Measurements from ENCODE around the gene SUSD3. TPM values are rescaled to one million over a fixed set of nuclear protein-coding genes. Genes with fewer than 3 reads are reported as not detected.

The SUSD3 gene
- total RNA-seq, 3 donors from 2014 or later = 1.3 to 52.4 (median 45.9) TPM

- H3K9me3 ChIP-seq = peaks cover 0 to 4% of the 10 kb centered on the region in 2 donors
- H3K4me1 ChIP-seq = no peaks in the 10 kb centered on the region
- no peaks in the 10 kb centered on the region for H3K27me3 ChIP-seq
- H3K27ac ChIP-seq = no peak overlapping the region
- DNase-seq (ENCODE audit: low spot score in 2 of 2) = no peak
- intact Hi-C loops (cut with DNase I; ENCODE audit: low total_unique reads) = no loop called here
- no peak overlapping the region for H3K4me3 ChIP-seq
- no peaks in the 10 kb centered on the region for H3K36me3 ChIP-seq
- TF ChIP-seq POLR2A (IDR thresholded peaks at IDR 0.05) (no peak), CTCF (IDR thresholded peaks at IDR 0.05) (no peak), POLR2AphosphoS5 (IDR thresholded peaks at IDR 0.05) (no peak)
Observed at GRCh38 chr9:93045521-93045920, 13.0 kb upstream of the SUSD3 start.

- Histone ChIP-seq H3K27ac (no peak overlapping the region), H3K27me3 (no peaks in the 10 kb centered on the region), H3K36me3 (no peaks in the 10 kb centered on the region), H3K9me3 (peaks cover 0 to 4% of the 10 kb centered on the region in 2 donors), H3K4me1 (no peaks in the 10 kb centered on the region), H3K4me3 (no peak overlapping the region)
- TF ChIP-seq CTCF (IDR thresholded peaks at IDR 0.05) = no peak
- no peak for TF ChIP-seq POLR2AphosphoS5 (IDR thresholded peaks at IDR 0.05)
- no peak for TF ChIP-seq POLR2A (IDR thresholded peaks at IDR 0.05)
- no peak for DNase-seq (ENCODE audit: low spot score in 2 of 2)
- intact Hi-C loops (cut with DNase I; ENCODE audit: low total_unique reads) = no loop called here
Observed at GRCh38 chr9:93048566-93049448, 9.7 kb upstream of the SUSD3 start.

GRCh38 chr9:93049491-93049890 lies 9.0 kb upstream of the SUSD3 start:
- Histone ChIP-seq H3K9me3 (peaks cover 0 to 4% of the 10 kb centered on the region in 2 donors), H3K4me1 (no peaks in the 10 kb centered on the region), H3K27ac (no peak overlapping the region), H3K27me3 (no peaks in the 10 kb centered on the region), H3K4me3 (no peak overlapping the region), H3K36me3 (no peaks in the 10 kb centered on the region)
- intact Hi-C loops (cut with DNase I; ENCODE audit: low total_unique reads) = no loop called here
- no peak for DNase-seq (ENCODE audit: low spot score in 2 of 2)
- TF ChIP-seq POLR2A (IDR thresholded peaks at IDR 0.05) = no peak
- no peak for TF ChIP-seq POLR2AphosphoS5 (IDR thresholded peaks at IDR 0.05)
- no peak for TF ChIP-seq CTCF (IDR thresholded peaks at IDR 0.05)

GRCh38 chr9:93050231-93050630 lies 8.3 kb upstream of the SUSD3 start:
- H3K4me3 ChIP-seq = no peak overlapping the region
- TF ChIP-seq POLR2AphosphoS5 (IDR thresholded peaks at IDR 0.05) (no peak), POLR2A (IDR thresholded peaks at IDR 0.05) (no peak), CTCF (IDR thresholded peaks at IDR 0.05) (no peak)
- H3K4me1 ChIP-seq = no peaks in the 10 kb centered on the region
- no peaks in the 10 kb centered on the region for H3K27me3 ChIP-seq
- H3K36me3 ChIP-seq = no peaks in the 10 kb centered on the region
- intact Hi-C loops (cut with DNase I; ENCODE audit: low total_unique reads) = no loop called here
- no peak overlapping the region for H3K27ac ChIP-seq
- peaks cover 0 to 4% of the 10 kb centered on the region in 2 donors for H3K9me3 ChIP-seq
- DNase-seq (ENCODE audit: low spot score in 2 of 2) = no peak

GRCh38 chr9:93051680-93052089 lies 6.8 kb upstream of the SUSD3 start:
- intact Hi-C loops (cut with DNase I; ENCODE audit: low total_unique reads) = no loop called here
- TF ChIP-seq POLR2A (IDR thresholded peaks at IDR 0.05) (no peak), CTCF (IDR thresholded peaks at IDR 0.05) (no peak), POLR2AphosphoS5 (IDR thresholded peaks at IDR 0.05) (no peak)
- no peaks in the 10 kb centered on the region for H3K9me3 ChIP-seq
- peak in 1 of 2 donors; percentile 29 for DNase-seq (ENCODE audit: low spot score in 2 of 2)
- H3K4me3 ChIP-seq = no peak overlapping the region
- no peaks in the 10 kb centered on the region for H3K36me3 ChIP-seq
- H3K4me1 ChIP-seq = no peaks in the 10 kb centered on the region
- peak overlapping the region; percentile 36 to 43 for H3K27ac ChIP-seq
- H3K27me3 ChIP-seq = no peaks in the 10 kb centered on the region

Measured in breast epithelium (tissue), 4 donors.